Measurements from ENCODE around the gene CLCN7.

The CLCN7 gene

DNA sequence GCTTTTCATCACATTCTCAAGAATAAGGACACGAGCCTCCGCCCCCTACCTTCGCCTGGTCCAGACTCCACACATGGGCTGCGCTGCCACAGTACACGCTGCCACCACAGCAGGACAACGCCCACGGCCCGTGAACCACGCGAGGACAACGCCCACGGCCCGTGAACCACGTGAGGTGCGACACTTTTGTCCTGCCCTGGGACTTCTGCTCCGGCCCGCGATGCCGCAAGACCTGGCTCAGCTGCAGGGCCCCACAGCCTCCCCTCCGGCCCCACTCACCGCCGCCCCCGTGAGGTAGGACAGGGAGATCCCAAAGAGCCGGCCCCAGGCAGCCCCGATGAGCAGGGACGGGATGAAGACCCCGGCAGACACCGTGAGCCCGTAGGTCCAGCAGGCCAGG, 24.6 kb downstream of the CLCN7 start:
- 0 out of 2 replicates have a peak, but pooled peaks cover 2% of the 10 kb centered on the region for H3K36me3 ChIP-seq (ENCODE audit: low read depth)
- H3K4me3 ChIP-seq (ENCODE audit: severe bottlenecking) = no peak overlapping the region
- H3K27ac ChIP-seq (ENCODE audit: poor library complexity, severe bottlenecking) = no peak overlapping the region
- no peaks in the 10 kb centered on the region for H3K27me3 ChIP-seq (ENCODE audit: insufficient read depth, poor library complexity, severe bottlenecking)
- no peaks in the 10 kb centered on the region for H3K4me1 ChIP-seq (ENCODE audit: insufficient read depth, poor library complexity, severe bottlenecking)
- TF ChIP-seq CTCF (IDR thresholded peaks at IDR 0.05; ENCODE audit: poor library complexity, severe bottlenecking) = no peak
- no peak for DNase-seq (ENCODE audit: low spot score)
- no peak for ATAC-seq (ENCODE audit: low read depth)
- no peaks in the 10 kb centered on the region for H3K9me3 ChIP-seq (ENCODE audit: severe bottlenecking)

- no peaks in the 10 kb centered on the region for H3K27me3 ChIP-seq (ENCODE audit: insufficient read depth, poor library complexity, severe bottlenecking)
- no peak for DNase-seq (ENCODE audit: low spot score)
- ATAC-seq (ENCODE audit: low read depth) = no peak
- H3K27ac ChIP-seq (ENCODE audit: poor library complexity, severe bottlenecking) = no peak overlapping the region
- H3K36me3 ChIP-seq (ENCODE audit: low read depth) = 0 out of 2 replicates have a peak, but pooled peaks cover 2% of the 10 kb centered on the region
- H3K4me1 ChIP-seq (ENCODE audit: insufficient read depth, poor library complexity, severe bottlenecking) = no peaks in the 10 kb centered on the region
- TF ChIP-seq CTCF (IDR thresholded peaks at IDR 0.05; ENCODE audit: poor library complexity, severe bottlenecking) = no peak
- H3K9me3 ChIP-seq (ENCODE audit: severe bottlenecking) = no peaks in the 10 kb centered on the region
- no peak overlapping the region for H3K4me3 ChIP-seq (ENCODE audit: severe bottlenecking)
Observed at GRCh38 chr16:1449201-1449788, 25.5 kb downstream of the CLCN7 start.

DNA sequence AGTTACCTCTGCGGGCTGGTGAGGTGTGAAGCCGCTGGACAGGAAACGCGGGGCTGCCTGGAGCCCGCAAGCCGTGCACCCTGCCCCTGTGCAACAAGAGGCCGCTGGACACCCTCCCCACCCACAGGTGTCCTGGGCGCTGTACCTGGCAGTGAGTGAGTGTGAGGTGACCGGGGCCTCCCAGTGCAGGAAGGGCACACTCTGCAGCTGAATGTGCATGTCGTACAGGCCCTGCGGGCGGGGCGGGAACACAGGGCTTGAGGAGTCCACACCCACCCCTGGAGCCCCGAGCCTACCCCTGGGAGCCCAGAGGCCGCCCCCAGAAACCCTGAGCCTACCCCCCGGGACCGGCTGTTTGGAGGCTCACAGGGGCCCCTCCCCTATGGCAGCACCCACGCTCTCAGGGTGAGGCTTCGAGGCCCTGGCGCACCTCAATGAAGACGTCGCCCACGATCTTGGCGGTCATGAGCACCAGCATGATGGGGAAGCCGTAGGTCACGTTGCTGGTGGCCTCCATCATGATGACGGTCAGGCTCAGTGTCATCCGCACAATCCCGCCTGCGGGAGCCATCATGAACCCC, 26.2 kb downstream of the CLCN7 start:
- no peaks in the 10 kb centered on the region for H3K9me3 ChIP-seq (ENCODE audit: severe bottlenecking)
- no peak overlapping the region for H3K27ac ChIP-seq (ENCODE audit: poor library complexity, severe bottlenecking)
- ATAC-seq (ENCODE audit: low read depth) (no peak), DNase-seq (ENCODE audit: low spot score) (no peak)
- no peak for TF ChIP-seq CTCF (IDR thresholded peaks at IDR 0.05; ENCODE audit: poor library complexity, severe bottlenecking)
- H3K36me3 ChIP-seq (ENCODE audit: low read depth) = no peaks in the 10 kb centered on the region
- no peak overlapping the region for H3K4me3 ChIP-seq (ENCODE audit: severe bottlenecking)
- no peaks in the 10 kb centered on the region for H3K4me1 ChIP-seq (ENCODE audit: insufficient read depth, poor library complexity, severe bottlenecking)
- H3K27me3 ChIP-seq (ENCODE audit: insufficient read depth, poor library complexity, severe bottlenecking) = no peaks in the 10 kb centered on the region

DNA sequence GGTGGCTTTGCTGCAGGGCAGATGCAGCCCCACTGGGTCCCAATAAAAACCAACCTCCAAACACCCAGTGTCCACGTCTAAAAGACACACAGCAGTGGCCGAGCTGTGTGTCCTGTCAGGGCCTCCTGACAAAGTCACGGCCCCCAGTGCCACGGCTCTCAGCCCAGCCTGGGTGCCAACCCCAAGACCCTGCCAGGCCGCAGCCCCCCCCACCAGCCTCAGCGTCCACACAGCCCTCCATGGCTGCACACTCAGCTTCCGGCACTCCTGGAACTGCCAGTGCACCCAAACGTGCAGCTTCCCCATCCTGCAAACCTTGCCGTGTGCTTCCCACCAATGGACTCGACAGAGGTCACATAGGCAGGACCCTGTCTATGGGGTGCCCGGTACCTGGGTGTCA, 26.9 kb downstream of the CLCN7 start:
- Histone ChIP-seq H3K36me3 (ENCODE audit: low read depth) (no peaks in the 10 kb centered on the region), H3K4me3 (ENCODE audit: severe bottlenecking) (no peak overlapping the region), H3K27ac (ENCODE audit: poor library complexity, severe bottlenecking) (no peak overlapping the region), H3K27me3 (ENCODE audit: insufficient read depth, poor library complexity, severe bottlenecking) (no peaks in the 10 kb centered on the region), H3K9me3 (ENCODE audit: severe bottlenecking) (no peaks in the 10 kb centered on the region), H3K4me1 (ENCODE audit: insufficient read depth, poor library complexity, severe bottlenecking) (no peaks in the 10 kb centered on the region)
- no peak for ATAC-seq (ENCODE audit: low read depth)
- no peak for DNase-seq (ENCODE audit: low spot score)
- TF ChIP-seq CTCF (IDR thresholded peaks at IDR 0.05; ENCODE audit: poor library complexity, severe bottlenecking) = no peak

Measured in RWPE2 (cell line).